ENCODE data around the gene RBM20.

DNA sequence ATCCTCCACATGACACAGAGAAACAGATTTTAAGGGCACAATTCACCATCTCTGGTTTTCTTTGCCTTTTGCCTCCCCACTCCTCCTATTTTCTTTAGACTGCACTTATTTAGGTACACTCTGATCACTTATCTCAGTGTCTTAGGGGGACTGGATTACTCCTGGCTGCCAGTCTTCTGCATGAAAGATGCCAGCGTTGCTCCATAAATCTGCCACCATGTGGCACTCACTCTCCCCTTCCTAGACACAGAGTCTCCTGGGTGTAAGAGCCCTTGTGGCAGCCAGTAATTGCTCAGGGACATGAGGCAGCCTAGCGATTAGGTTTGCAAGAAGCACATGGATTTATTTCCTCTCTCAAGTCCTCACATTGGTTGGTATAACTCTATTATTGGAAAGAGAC is 34.5 kb upstream of the RBM20 start:
- TF ChIP-seq EZH2phosphoT487 (IDR thresholded peaks at IDR 0.05) (no peak), EZH2 (IDR thresholded peaks at IDR 0.05) (no peak)
- TF ChIP-seq, protein P1, sequence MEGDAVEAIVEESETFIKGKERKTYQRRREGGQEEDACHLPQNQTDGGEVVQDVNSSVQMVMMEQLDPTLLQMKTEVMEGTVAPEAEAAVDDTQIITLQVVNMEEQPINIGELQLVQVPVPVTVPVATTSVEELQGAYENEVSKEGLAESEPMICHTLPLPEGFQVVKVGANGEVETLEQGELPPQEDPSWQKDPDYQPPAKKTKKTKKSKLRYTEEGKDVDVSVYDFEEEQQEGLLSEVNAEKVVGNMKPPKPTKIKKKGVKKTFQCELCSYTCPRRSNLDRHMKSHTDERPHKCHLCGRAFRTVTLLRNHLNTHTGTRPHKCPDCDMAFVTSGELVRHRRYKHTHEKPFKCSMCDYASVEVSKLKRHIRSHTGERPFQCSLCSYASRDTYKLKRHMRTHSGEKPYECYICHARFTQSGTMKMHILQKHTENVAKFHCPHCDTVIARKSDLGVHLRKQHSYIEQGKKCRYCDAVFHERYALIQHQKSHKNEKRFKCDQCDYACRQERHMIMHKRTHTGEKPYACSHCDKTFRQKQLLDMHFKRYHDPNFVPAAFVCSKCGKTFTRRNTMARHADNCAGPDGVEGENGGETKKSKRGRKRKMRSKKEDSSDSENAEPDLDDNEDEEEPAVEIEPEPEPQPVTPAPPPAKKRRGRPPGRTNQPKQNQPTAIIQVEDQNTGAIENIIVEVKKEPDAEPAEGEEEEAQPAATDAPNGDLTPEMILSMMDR (IDR thresholded peaks at IDR 0.05): no peak

Data from neural progenitor cell (in vitro differentiated cells).